Panc1 (cell line): ENCODE data around the gene EEF1AKMT2.

Experiments
- POLR2AphosphoS5 ChIP-seq: IDR thresholded peaks from 2 replicates; pipeline ENCODE4 v1.6.1; 2012; ENCODE audit warnings: mild to moderate bottlenecking, low read depth, low read length, moderate library complexity
- SIN3A ChIP-seq: IDR thresholded peaks from 2 replicates; pipeline ENCODE4 v1.6.1; 2012; ENCODE audit warnings: low read depth, mild to moderate bottlenecking, low read length, moderate library complexity, borderline replicate concordance; ENCODE audit not compliant: insufficient read depth
- TCF7L2 ChIP-seq: IDR thresholded peaks from 2 replicates; pipeline ENCODE4 v1.6.1; 2011; ENCODE audit warnings: mild to moderate bottlenecking, low read depth, low read length, inconsistent platforms
- TF ChIP-seq, protein P1 (sequence below): fragments of 450-650 bp; IDR thresholded peaks from 2 replicates; pipeline ENCODE4 v1.5.1; 2017; ENCODE audit warnings: mild to moderate bottlenecking
- TF ChIP-seq, protein P2 (sequence below), 2 experiments: IDR thresholded peaks; 2 replicates each; pipeline ENCODE4 v1.6.1; 2011 to 2012; ENCODE audit warnings: low read depth in 2 of 2, control low read depth in 1 of 2, low read length in 1 of 2, mild to moderate bottlenecking in 1 of 2, moderate library complexity in 1 of 2; ENCODE audit not compliant: insufficient read depth in 1 of 2

DNA sequence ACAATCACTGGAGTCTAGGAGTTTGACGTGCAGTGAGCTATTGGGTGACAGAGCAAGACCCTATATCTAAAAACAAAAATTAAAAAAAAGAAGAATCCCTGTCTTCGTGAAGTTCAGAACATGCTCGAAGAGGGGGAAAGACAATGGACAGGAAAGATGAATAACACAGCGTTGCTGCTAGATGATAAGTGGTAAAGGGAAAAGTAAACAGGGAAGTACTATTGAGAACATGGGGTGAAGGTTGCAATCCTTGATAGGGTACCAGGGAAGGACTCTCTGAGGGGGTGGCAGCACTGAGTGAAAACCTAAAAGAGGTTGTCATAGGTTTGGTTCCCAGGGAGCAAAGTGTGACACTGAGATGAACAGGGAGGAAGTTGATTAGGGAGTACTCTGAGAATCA lies 7.1 kb upstream of the EEF1AKMT2 start:
- TF ChIP-seq, protein P1, sequence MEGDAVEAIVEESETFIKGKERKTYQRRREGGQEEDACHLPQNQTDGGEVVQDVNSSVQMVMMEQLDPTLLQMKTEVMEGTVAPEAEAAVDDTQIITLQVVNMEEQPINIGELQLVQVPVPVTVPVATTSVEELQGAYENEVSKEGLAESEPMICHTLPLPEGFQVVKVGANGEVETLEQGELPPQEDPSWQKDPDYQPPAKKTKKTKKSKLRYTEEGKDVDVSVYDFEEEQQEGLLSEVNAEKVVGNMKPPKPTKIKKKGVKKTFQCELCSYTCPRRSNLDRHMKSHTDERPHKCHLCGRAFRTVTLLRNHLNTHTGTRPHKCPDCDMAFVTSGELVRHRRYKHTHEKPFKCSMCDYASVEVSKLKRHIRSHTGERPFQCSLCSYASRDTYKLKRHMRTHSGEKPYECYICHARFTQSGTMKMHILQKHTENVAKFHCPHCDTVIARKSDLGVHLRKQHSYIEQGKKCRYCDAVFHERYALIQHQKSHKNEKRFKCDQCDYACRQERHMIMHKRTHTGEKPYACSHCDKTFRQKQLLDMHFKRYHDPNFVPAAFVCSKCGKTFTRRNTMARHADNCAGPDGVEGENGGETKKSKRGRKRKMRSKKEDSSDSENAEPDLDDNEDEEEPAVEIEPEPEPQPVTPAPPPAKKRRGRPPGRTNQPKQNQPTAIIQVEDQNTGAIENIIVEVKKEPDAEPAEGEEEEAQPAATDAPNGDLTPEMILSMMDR: no peak
- no peak for TF ChIP-seq POLR2AphosphoS5
- TF ChIP-seq, protein P2, sequence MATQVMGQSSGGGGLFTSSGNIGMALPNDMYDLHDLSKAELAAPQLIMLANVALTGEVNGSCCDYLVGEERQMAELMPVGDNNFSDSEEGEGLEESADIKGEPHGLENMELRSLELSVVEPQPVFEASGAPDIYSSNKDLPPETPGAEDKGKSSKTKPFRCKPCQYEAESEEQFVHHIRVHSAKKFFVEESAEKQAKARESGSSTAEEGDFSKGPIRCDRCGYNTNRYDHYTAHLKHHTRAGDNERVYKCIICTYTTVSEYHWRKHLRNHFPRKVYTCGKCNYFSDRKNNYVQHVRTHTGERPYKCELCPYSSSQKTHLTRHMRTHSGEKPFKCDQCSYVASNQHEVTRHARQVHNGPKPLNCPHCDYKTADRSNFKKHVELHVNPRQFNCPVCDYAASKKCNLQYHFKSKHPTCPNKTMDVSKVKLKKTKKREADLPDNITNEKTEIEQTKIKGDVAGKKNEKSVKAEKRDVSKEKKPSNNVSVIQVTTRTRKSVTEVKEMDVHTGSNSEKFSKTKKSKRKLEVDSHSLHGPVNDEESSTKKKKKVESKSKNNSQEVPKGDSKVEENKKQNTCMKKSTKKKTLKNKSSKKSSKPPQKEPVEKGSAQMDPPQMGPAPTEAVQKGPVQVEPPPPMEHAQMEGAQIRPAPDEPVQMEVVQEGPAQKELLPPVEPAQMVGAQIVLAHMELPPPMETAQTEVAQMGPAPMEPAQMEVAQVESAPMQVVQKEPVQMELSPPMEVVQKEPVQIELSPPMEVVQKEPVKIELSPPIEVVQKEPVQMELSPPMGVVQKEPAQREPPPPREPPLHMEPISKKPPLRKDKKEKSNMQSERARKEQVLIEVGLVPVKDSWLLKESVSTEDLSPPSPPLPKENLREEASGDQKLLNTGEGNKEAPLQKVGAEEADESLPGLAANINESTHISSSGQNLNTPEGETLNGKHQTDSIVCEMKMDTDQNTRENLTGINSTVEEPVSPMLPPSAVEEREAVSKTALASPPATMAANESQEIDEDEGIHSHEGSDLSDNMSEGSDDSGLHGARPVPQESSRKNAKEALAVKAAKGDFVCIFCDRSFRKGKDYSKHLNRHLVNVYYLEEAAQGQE (IDR thresholded peaks at IDR 0.05; ENCODE audit: insufficient read depth in 1 of 2, low read depth in 2 of 2, low read length in 1 of 2): no peak
- no peak for TF ChIP-seq TCF7L2
- TF ChIP-seq SIN3A: no peak
